AG08395 (cell line): ENCODE data around the gene PHLDB3.
"Not testable (repeated sequence)": the region's sequence is repeated elsewhere in the genome, so short reads cannot be mapped to it uniquely, and the experiment has no call there.

ENCODE experiments used
- DNase-seq: peaks from one replicate; pipeline ENCODE4 v3.0.0; 2012; ENCODE audit warnings: mixed read lengths, low spot score

The PHLDB3 gene

GRCh38 chr19:43467276-43467675 is 37.3 kb downstream of the PHLDB3 start:
- no peak for DNase-seq

- DNase-seq: no peak
Observed at GRCh38 chr19:43466793-43467192, 37.8 kb downstream of the PHLDB3 start.

GRCh38 chr19:43465468-43466120 is 39.0 kb downstream of the PHLDB3 start, which contains the start of gene LYPD3:
TSS of gene LYPD3 (minus strand) at chr19:43465608. CDS start at chr19:43465571, 37 bp downstream.
- peak; percentile 46 for DNase-seq

GRCh38 chr19:43464134-43464775 is 40.3 kb downstream of the PHLDB3 start:
- no peak for DNase-seq

- peak; percentile 97 for DNase-seq
Observed at GRCh38 chr19:43463381-43464133, 41.0 kb downstream of the PHLDB3 start.

- DNase-seq: no peak
Observed at GRCh38 chr19:43462785-43463380, 41.7 kb downstream of the PHLDB3 start.

- no peak for DNase-seq
Observed at GRCh38 chr19:43462383-43462782, 42.2 kb downstream of the PHLDB3 start.

- DNase-seq: no peak
Observed at GRCh38 chr19:43461303-43461702, 43.2 kb downstream of the PHLDB3 start.

- no peak for DNase-seq
Observed at GRCh38 chr19:43460362-43461016, 44.1 kb downstream of the PHLDB3 start.

- no peak for DNase-seq
Observed at GRCh38 chr19:43457809-43458208, 46.7 kb downstream of the PHLDB3 start.

- no peak for DNase-seq
Observed at GRCh38 chr19:43455321-43456113, 49.0 kb downstream of the PHLDB3 start.

GRCh38 chr19:43454031-43454430 is 50.5 kb downstream of the PHLDB3 start:
- no peak for DNase-seq

GRCh38 chr19:43452582-43452981 is 52.0 kb downstream of the PHLDB3 start:
- DNase-seq: no peak

- DNase-seq: peak; percentile 61
Observed at GRCh38 chr19:43450545-43450997, 54.0 kb downstream of the PHLDB3 start.

GRCh38 chr19:43447655-43448054 is 56.9 kb downstream of the PHLDB3 start:
- no peak for DNase-seq

GRCh38 chr19:43446746-43447489 is 57.6 kb downstream of the PHLDB3 start:
- peak; percentile 84 for DNase-seq

- no peak for DNase-seq
Observed at GRCh38 chr19:43445426-43445825, 59.1 kb downstream of the PHLDB3 start.

- no peak for DNase-seq
Observed at GRCh38 chr19:43444531-43445287, 59.8 kb downstream of the PHLDB3 start.

GRCh38 chr19:43444091-43444490 is 60.5 kb downstream of the PHLDB3 start:
- DNase-seq: not testable (repeated sequence)

GRCh38 chr19:43441716-43442115 is 62.8 kb downstream of the PHLDB3 start:
- DNase-seq: no peak
